ENCODE data around the gene TMEM219. TPM values are rescaled to one million over a fixed set of nuclear protein-coding genes. Genes with fewer than 3 reads are reported as not detected.

TMEM219 gene
- total RNA-seq, 1 donor from 2014 or later, result 49.8 TPM

DNA sequence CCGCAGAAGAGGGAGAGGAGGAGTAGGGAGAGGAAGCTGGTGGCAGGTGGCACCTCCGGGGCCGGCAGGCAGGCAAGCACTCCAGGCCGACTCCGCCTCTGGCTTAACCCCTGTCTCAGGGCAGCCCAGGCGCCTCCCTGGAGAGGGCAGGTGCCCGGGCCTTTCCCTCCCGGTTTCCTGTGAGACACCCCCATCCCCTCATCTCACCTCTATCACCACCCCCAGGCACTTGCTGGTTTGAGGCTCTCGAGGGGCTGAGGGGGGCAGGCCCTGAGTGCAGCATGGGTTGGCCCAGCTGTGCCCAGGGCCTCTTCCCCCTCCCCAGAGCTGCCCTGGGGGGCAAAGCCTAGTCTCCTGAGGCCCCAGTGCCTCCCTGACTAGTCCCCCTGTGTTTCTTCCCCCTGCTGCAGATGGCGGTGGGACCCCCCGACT, 42.9 kb downstream of the TMEM219 start:
- Histone ChIP-seq H3K27me3 (ENCODE audit: control insufficient read depth, insufficient read depth, low read length) (peaks cover 4% of the 10 kb centered on the region), H3K4me3 (ENCODE audit: low read depth, low read length) (no peak overlapping the region), H3K36me3 (ENCODE audit: control insufficient read depth, insufficient read depth, low read length) (peaks cover 9% of the 10 kb centered on the region)
- TF ChIP-seq, protein P1, sequence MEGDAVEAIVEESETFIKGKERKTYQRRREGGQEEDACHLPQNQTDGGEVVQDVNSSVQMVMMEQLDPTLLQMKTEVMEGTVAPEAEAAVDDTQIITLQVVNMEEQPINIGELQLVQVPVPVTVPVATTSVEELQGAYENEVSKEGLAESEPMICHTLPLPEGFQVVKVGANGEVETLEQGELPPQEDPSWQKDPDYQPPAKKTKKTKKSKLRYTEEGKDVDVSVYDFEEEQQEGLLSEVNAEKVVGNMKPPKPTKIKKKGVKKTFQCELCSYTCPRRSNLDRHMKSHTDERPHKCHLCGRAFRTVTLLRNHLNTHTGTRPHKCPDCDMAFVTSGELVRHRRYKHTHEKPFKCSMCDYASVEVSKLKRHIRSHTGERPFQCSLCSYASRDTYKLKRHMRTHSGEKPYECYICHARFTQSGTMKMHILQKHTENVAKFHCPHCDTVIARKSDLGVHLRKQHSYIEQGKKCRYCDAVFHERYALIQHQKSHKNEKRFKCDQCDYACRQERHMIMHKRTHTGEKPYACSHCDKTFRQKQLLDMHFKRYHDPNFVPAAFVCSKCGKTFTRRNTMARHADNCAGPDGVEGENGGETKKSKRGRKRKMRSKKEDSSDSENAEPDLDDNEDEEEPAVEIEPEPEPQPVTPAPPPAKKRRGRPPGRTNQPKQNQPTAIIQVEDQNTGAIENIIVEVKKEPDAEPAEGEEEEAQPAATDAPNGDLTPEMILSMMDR (IDR thresholded peaks at IDR 0.05; ENCODE audit: insufficient read depth, low read length, severe bottlenecking), result no peak
- DNase-seq (ENCODE audit: low read depth) (no peak), FAIRE-seq (no peak)

DNA sequence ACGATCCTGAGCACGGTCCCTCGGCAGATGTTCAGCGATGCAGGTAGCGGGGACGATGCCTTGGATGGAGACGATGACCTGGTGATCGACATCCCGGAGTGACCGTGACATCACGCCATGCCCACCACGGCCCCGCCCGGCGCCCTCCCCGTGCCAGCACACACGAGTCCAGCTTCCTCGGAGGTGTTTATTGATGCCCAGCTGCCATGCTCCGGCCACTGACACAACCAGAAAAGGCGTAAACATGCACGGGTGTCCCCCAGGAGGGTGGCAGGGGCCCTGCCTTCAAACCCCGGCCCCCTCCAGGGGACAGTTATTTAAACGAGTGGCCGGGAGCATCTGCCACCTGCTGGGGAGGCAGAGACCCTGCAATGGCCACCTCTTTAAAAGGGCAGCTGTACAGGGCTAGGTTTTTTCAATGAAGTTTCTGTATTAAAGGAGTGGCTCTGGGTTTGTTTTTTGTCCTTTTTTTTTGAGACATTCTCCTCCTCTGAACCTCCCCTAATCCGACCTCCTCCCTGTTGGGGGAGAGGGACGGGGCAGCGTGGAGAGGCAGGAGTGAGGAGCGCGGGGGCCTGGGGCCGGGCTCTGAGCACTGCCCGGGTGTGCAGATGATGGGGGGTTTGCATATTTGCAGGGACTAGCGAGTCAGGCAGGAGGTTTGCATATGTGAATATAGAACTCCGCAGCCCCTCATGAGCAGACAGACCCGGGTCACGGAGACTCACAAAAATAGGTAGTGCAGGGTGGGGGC, 43.6 kb downstream of the TMEM219 start:
- TF ChIP-seq, protein P1 (IDR thresholded peaks at IDR 0.05; ENCODE audit: insufficient read depth, low read length, severe bottlenecking), result peak; percentile 84
- no peak for FAIRE-seq

DNA sequence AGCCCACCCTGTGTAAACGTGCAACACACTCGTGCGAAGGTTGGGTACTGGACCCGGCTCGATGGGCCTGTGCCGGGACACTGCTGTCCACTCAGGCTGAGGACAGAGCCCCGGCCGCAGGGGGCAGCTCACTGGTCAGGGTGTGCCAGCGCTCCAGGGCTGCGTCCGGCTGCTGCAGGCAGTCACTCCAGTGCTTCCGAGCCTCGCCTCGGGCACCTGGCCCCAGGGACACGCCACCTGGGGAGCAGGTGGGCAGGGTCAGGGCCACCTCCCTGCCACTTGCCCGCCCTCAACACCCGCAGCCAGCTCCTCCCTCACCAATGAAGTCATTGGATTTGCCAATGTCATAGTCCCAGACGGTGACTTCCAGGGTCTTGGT, 44.2 kb downstream of the TMEM219 start:
- DNase-seq (ENCODE audit: low read depth), result no peak
- Histone ChIP-seq H3K36me3 (ENCODE audit: control insufficient read depth, insufficient read depth, low read length) (peaks cover 3% of the 10 kb centered on the region), H3K27me3 (ENCODE audit: control insufficient read depth, insufficient read depth, low read length) (peaks cover 11% of the 10 kb centered on the region), H3K4me3 (ENCODE audit: low read depth, low read length) (no peak overlapping the region)
- FAIRE-seq, result no peak
- TF ChIP-seq, protein P1 (IDR thresholded peaks at IDR 0.05; ENCODE audit: insufficient read depth, low read length, severe bottlenecking), result no peak

More for the DNA sequence above, 43.6 kb downstream of the TMEM219 start:
- Histone ChIP-seq H3K36me3 (ENCODE audit: control insufficient read depth, insufficient read depth, low read length) (peaks cover 7% of the 10 kb centered on the region), H3K4me3 (ENCODE audit: low read depth, low read length) (no peak overlapping the region), H3K27me3 (ENCODE audit: control insufficient read depth, insufficient read depth, low read length) (peaks cover 9% of the 10 kb centered on the region)
- DNase-seq (ENCODE audit: low read depth), result no peak

DNA sequence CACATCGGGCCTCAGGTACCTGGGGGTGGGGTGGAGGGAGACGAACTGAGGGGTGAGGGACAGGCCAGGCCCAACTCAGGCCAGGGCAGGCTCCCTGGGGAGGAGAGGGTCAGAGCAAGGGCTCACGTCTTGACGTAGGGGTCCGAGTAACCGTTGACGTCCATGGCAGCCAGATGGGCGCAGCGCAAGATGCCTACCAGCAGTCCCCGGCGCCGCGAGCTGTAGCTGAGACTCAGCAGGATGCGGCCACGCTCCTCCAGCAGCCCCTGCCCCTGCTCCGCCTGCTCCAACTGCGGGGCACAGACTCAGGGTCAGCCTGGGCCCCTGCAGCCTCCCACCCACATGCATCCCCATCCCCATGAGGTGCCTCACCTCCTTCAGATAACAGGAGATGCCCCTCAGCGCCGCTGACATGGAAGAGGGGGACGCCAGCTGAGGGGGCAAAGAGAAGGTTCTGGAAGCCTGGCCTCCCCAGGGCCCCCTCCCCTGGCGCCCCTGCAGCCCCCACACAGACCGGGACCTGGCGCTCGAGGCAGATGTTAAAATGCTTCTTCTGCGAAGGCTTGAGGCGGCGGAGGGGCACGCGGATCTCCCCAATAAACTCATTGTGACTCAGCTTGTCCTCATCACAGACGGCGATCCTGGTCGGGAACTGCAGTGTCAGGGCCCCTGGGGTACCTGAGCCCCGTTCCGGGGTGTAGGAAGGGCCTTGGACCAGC, 44.9 kb downstream of the TMEM219 start:
- TF ChIP-seq, protein P1 (IDR thresholded peaks at IDR 0.05; ENCODE audit: insufficient read depth, low read length, severe bottlenecking), result no peak
- peaks cover 15% of the 10 kb centered on the region for H3K27me3 ChIP-seq (ENCODE audit: control insufficient read depth, insufficient read depth, low read length)
- DNase-seq (ENCODE audit: low read depth), result no peak
- no peaks in the 10 kb centered on the region for H3K36me3 ChIP-seq (ENCODE audit: control insufficient read depth, insufficient read depth, low read length)
- FAIRE-seq, result no peak
- H3K4me3 ChIP-seq (ENCODE audit: low read depth, low read length), result no peak overlapping the region

DNA sequence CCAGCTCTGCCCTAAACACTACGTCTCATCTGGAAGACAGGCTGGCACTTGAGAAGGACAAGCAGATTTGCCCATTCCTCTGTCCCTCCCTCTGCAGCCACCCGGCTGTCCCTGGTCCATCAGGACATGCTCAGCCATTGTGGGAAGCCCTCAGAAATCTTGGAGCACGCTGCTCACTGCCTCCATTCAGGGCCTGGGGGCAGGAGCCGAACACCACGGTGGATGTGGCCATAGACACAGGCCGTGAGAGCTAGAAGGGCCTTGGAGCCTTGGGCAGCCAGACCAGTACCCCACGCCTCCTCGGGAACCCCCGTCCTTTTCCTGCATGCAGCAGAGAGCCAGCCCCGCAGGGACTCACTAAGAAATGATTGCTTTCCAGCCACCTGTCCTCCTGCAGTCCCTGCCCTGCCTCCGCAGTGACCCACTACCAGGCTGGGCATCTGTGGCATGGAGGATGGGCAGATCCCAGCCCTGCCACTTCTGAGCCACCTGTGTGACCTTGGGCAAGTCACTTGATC, 45.6 kb downstream of the TMEM219 start:
- Histone ChIP-seq H3K27me3 (ENCODE audit: control insufficient read depth, insufficient read depth, low read length) (peaks cover 15% of the 10 kb centered on the region), H3K4me3 (ENCODE audit: low read depth, low read length) (no peak overlapping the region), H3K36me3 (ENCODE audit: control insufficient read depth, insufficient read depth, low read length) (no peaks in the 10 kb centered on the region)
- no peak for FAIRE-seq
- TF ChIP-seq, protein P1 (IDR thresholded peaks at IDR 0.05; ENCODE audit: insufficient read depth, low read length, severe bottlenecking), result no peak
- DNase-seq (ENCODE audit: low read depth), result no peak

All from bronchial epithelial cell (primary cell).